Measurements from ENCODE around the gene MFSD11.

- TF ChIP-seq CTCF (IDR thresholded peaks at IDR 0.05) (no peak), POLR2AphosphoS5 (IDR thresholded peaks at IDR 0.05; ENCODE audit: low read depth, low read length) (peak; percentile 94), TCF7L2 (IDR thresholded peaks at IDR 0.05; ENCODE audit: low read depth, low read length) (no peak)
- TF ChIP-seq, protein P1, sequence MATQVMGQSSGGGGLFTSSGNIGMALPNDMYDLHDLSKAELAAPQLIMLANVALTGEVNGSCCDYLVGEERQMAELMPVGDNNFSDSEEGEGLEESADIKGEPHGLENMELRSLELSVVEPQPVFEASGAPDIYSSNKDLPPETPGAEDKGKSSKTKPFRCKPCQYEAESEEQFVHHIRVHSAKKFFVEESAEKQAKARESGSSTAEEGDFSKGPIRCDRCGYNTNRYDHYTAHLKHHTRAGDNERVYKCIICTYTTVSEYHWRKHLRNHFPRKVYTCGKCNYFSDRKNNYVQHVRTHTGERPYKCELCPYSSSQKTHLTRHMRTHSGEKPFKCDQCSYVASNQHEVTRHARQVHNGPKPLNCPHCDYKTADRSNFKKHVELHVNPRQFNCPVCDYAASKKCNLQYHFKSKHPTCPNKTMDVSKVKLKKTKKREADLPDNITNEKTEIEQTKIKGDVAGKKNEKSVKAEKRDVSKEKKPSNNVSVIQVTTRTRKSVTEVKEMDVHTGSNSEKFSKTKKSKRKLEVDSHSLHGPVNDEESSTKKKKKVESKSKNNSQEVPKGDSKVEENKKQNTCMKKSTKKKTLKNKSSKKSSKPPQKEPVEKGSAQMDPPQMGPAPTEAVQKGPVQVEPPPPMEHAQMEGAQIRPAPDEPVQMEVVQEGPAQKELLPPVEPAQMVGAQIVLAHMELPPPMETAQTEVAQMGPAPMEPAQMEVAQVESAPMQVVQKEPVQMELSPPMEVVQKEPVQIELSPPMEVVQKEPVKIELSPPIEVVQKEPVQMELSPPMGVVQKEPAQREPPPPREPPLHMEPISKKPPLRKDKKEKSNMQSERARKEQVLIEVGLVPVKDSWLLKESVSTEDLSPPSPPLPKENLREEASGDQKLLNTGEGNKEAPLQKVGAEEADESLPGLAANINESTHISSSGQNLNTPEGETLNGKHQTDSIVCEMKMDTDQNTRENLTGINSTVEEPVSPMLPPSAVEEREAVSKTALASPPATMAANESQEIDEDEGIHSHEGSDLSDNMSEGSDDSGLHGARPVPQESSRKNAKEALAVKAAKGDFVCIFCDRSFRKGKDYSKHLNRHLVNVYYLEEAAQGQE (IDR thresholded peaks at IDR 0.05; ENCODE audit: insufficient read depth in 1 of 2, low read depth in 2 of 2, low read length in 1 of 2), result no peak
Measured at GRCh38 chr17:76732734-76733617, 4.9 kb upstream of the MFSD11 start.

All from Panc1 (cell line).